Smooth muscle cell (in vitro differentiated cells): ENCODE data around the gene SNRK. TPM values are rescaled to one million over a fixed set of nuclear protein-coding genes. Genes with fewer than 3 reads are reported as not detected.
A peak's percentile ranks its signal among the peaks of the same experiment; 100 is the strongest.

Experiments
- DNase-seq: peaks from one replicate; lab custom pipeline; 2025; ENCODE audit not compliant: unreplicated experiment; lab: John Stamatoyannopoulos, UW
- H2AFZ ChIP-seq: fragments of 200-600 bp; sonication (generic); 2 replicates; pipeline ENCODE4 v1.6.0; 2016; ENCODE audit warnings: antibody characterized with exemption, low read depth, mild to moderate bottlenecking
- H3F3A ChIP-seq: fragments of 200-600 bp; sonication (generic); 2 replicates; pipeline ENCODE4 v1.6.0; 2017; ENCODE audit warnings: antibody characterized with exemption, low read depth
- H3K27ac ChIP-seq: fragments of 200-600 bp; sonication (generic); 2 replicates; pipeline ENCODE4 v1.5.1; 2016; ENCODE audit warnings: low read depth, mild to moderate bottlenecking
- H3K27me3 ChIP-seq: fragments of 200-600 bp; sonication (generic); 2 replicates; pipeline ENCODE4 v1.6.1; 2016; ENCODE audit warnings: low read depth, mild to moderate bottlenecking
- H3K36me3 ChIP-seq: fragments of 200-600 bp; sonication (generic); 2 replicates; pipeline ENCODE4 v1.5.1; 2016; ENCODE audit warnings: low read depth
- H3K4me1 ChIP-seq: fragments of 200-600 bp; sonication (generic); 2 replicates; pipeline ENCODE4 v1.5.1; 2016; ENCODE audit warnings: low read depth
- H3K4me2 ChIP-seq: fragments of 200-600 bp; sonication (generic); 2 replicates; pipeline ENCODE4 v1.6.0; 2016; ENCODE audit warnings: mild to moderate bottlenecking
- H3K4me3 ChIP-seq: fragments of 200-600 bp; sonication (generic); 2 replicates; pipeline ENCODE4 v1.5.1; 2016; ENCODE audit warnings: mild to moderate bottlenecking
- H3K79me2 ChIP-seq: fragments of 200-600 bp; sonication (generic); 2 replicates; pipeline ENCODE4 v1.6.0; 2016; ENCODE audit warnings: low read depth, mild to moderate bottlenecking
- H3K9ac ChIP-seq: fragments of 200-600 bp; sonication (generic); 2 replicates; pipeline ENCODE4 v1.6.0; 2016; ENCODE audit warnings: low read depth
- H3K9me3 ChIP-seq: fragments of 200-600 bp; sonication (generic); replicated peaks from 2 replicates; pipeline ENCODE4 v1.5.1; 2016; ENCODE audit warnings: low read depth
- H4K20me1 ChIP-seq: fragments of 200-600 bp; sonication (generic); 2 replicates; pipeline ENCODE4 v1.6.0; 2016; ENCODE audit warnings: low read depth
- WGBS: methylation state at CpG from one replicate; pipeline ENCODE4 v1.1.7; 2016; ENCODE audit warnings: low lambda C conversion rate; 5-methylcytosine and 5-hydroxymethylcytosine counted together
- polyA plus RNA-seq: library from polyadenylated mRNA; unstranded; fragments of >200 nt; fragmentation: Nextera tagmentation; extraction: Ambion mirVana; gene quantifications from 2 replicates; pipeline ENCODE4 v1.2.1, GENCODE V29; 2016
- total RNA-seq: library from RNA; depleted of rRNA; stranded (reverse); fragments of >200 nt; gene quantifications from 2 replicates; pipeline ENCODE4 v1.2.3, GENCODE V29; 2014
- TF ChIP-seq, protein P1 (sequence below): fragments of 200-600 bp; sonication (generic); IDR thresholded peaks from 2 replicates; pipeline ENCODE4 v1.5.1; 2017; ENCODE audit warnings: borderline replicate concordance, mild to moderate bottlenecking, antibody characterized with exemption; ENCODE audit not compliant: insufficient read depth, poor library complexity, severe bottlenecking

The SNRK gene
- total and polyA plus RNA-seq, 2 experiments from 2014 or later: 6.3 to 14.2 TPM

DNA sequence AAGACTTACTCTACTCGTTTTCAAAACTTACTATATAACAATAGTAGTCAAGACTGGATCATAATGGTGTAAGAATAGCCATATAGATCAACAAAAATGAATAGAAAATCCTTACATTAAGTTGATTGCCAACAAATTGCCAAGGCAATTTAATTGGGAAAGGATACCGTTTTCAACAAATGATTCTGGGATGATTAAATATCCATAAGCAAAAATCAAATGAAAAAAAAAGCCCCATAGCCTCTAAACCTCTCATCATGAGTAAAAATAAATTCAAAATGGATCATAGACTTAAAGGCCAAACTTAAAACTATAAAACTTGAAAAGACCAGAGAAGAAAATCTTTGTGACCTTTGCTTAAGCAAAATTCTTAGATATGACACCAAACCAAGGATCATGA is 5.3 kb upstream of the SNRK start:
- H3K27ac ChIP-seq: no peak overlapping the region
- no peaks in the 10 kb centered on the region for H3K79me2 ChIP-seq
- TF ChIP-seq, protein P1, sequence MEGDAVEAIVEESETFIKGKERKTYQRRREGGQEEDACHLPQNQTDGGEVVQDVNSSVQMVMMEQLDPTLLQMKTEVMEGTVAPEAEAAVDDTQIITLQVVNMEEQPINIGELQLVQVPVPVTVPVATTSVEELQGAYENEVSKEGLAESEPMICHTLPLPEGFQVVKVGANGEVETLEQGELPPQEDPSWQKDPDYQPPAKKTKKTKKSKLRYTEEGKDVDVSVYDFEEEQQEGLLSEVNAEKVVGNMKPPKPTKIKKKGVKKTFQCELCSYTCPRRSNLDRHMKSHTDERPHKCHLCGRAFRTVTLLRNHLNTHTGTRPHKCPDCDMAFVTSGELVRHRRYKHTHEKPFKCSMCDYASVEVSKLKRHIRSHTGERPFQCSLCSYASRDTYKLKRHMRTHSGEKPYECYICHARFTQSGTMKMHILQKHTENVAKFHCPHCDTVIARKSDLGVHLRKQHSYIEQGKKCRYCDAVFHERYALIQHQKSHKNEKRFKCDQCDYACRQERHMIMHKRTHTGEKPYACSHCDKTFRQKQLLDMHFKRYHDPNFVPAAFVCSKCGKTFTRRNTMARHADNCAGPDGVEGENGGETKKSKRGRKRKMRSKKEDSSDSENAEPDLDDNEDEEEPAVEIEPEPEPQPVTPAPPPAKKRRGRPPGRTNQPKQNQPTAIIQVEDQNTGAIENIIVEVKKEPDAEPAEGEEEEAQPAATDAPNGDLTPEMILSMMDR: no peak
- no peaks in the 10 kb centered on the region for H3K36me3 ChIP-seq
- peaks cover 8% of the 10 kb centered on the region for H3K4me1 ChIP-seq
- H3K9me3 ChIP-seq: no peaks in the 10 kb centered on the region
- H3F3A ChIP-seq: no peaks in the 10 kb centered on the region
- H3K4me3 ChIP-seq: no peak overlapping the region
- H3K9ac ChIP-seq: no peak overlapping the region
- no peak overlapping the region for H2AFZ ChIP-seq
- no peak for DNase-seq
- H4K20me1 ChIP-seq: no peaks in the 10 kb centered on the region
- H3K4me2 ChIP-seq: no peak overlapping the region
- peaks cover 37% of the 10 kb centered on the region for H3K27me3 ChIP-seq
- WGBS: 61% methylated on average over 2 of the region's 2 CpGs

DNA sequence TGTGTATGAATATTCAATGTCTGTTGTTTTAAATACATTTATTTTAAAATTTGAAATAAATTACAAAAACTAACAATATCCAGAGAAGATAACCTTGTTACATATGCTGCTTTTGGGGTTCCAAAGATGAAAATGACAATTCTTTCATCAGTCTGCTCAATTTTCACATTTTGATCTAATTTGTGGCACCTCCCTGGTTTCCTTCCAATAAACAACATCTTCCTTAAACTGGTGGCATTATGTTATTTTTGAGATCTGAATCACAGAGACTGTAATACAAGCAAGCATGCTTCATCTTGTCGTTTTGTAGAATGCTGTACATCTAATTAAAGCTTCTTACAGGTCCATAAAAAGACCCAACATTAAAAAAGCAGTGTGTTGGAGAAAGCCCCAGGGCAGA is 2.2 kb upstream of the SNRK start:
- Histone ChIP-seq H3K4me1 (peaks cover 24% of the 10 kb centered on the region), H3K79me2 (peaks cover 23% of the 10 kb centered on the region), H3K27ac (no peak overlapping the region), H2AFZ (no peak overlapping the region), H3K36me3 (no peaks in the 10 kb centered on the region), H4K20me1 (peaks cover 20% of the 10 kb centered on the region), H3K9me3 (no peaks in the 10 kb centered on the region), H3K9ac (no peak overlapping the region), H3K4me2 (no peak overlapping the region), H3K4me3 (no peak overlapping the region), H3F3A (no peaks in the 10 kb centered on the region), H3K27me3 (peaks cover 37% of the 10 kb centered on the region)
- no peak for DNase-seq
- TF ChIP-seq, protein P1: no peak
- 71% methylated on average over 1 of the region's 1 CpG for WGBS

DNA sequence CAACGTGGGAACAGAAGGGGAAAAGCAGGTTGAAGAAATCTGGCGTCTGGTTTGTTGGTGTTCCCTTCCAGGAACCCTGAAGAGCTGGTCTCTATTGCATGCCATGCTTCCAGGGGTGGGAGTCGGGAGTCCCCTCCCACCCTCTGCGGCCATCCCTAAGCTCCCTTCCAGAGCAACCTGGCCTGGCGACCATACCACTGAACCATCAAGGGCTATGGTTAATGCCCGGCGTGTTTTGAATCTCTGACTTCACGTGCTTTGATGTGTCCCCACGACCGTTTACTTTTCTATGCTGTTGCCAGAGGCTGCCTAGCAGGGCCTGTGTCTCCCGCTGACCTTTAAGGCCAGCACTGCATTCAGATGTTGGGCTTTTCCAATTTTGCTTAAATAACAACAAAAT is 696 bp upstream of the SNRK start:
- TF ChIP-seq, protein P1: no peak
- peak overlapping the region; percentile 92 for H3K4me2 ChIP-seq
- no peaks in the 10 kb centered on the region for H3K36me3 ChIP-seq
- peak overlapping the region; percentile 87 for H2AFZ ChIP-seq
- 33% methylated on average over 11 of the region's 11 CpGs for WGBS
- H4K20me1 ChIP-seq: peaks cover 35% of the 10 kb centered on the region
- no peak for DNase-seq
- H3K9me3 ChIP-seq: no peaks in the 10 kb centered on the region
- no peak overlapping the region for H3K9ac ChIP-seq
- no peaks in the 10 kb centered on the region for H3F3A ChIP-seq
- H3K27me3 ChIP-seq: peaks cover 37% of the 10 kb centered on the region
- H3K27ac ChIP-seq: no peak overlapping the region
- peaks cover 38% of the 10 kb centered on the region for H3K79me2 ChIP-seq
- peaks cover 24% of the 10 kb centered on the region for H3K4me1 ChIP-seq
- H3K4me3 ChIP-seq: peak overlapping the region; percentile 90

DNA sequence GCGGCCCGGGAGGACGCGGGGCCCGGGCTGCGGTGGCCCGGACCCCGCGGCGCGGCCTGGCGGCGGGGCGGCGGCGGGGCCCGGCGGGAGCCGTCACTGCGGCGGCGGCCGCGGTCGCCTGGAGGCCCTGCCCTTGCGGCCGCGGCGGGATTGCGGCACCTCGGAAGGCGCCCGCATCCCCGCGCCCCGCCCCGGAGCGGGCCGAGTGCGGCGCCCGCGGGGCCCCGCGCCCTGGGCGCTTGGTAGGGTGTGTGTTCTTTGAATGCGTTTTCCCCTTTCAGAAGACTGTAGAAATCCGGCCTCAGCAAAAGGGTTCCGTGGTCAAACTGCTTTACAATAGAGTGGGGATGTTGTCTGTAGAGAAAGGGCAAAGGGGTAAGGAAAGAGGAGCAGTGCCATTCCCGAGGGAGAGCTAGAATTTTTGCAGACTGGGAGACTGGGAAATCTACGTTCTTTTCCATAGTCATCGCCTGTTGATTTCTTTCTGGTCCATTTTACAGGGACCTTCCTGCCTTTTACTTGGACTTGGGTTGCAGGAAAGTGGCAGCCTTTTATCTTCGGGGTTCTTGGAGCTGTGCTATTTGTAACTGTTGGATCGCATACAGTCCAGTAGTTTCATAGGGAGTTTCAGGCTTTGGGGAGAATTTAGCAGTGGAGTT is 630 bp downstream of the SNRK start:
- H3K27ac ChIP-seq: no peak overlapping the region
- DNase-seq: no peak

More for the DNA sequence above, 630 bp downstream of the SNRK start:
- H4K20me1 ChIP-seq: peaks cover 48% of the 10 kb centered on the region
- H3K36me3 ChIP-seq: no peaks in the 10 kb centered on the region
- TF ChIP-seq, protein P1: no peak
- peaks cover 29% of the 10 kb centered on the region for H3K27me3 ChIP-seq
- WGBS: 2% methylated on average over 17 of the region's 54 CpGs
- peak overlapping the region; percentile 85 for H3K4me2 ChIP-seq
- H3K9ac ChIP-seq: peak overlapping the region; percentile 59
- peaks cover 51% of the 10 kb centered on the region for H3K79me2 ChIP-seq
- peaks cover 24% of the 10 kb centered on the region for H3K4me1 ChIP-seq
- H2AFZ ChIP-seq: no peak overlapping the region
- peak overlapping the region; percentile 91 for H3K4me3 ChIP-seq
- H3K9me3 ChIP-seq: no peaks in the 10 kb centered on the region
- H3F3A ChIP-seq: no peaks in the 10 kb centered on the region
